Uterus (tissue), 4 donors: ENCODE results near the gene PAK4. TPM values are rescaled to one million over a fixed set of nuclear protein-coding genes. Genes with fewer than 3 reads are reported as not detected.

Experiments
- DNase-seq, 2 donors: peaks; one replicate each; pipeline ENCODE4 v3.0.0-alpha.2; 2019 to 2020
- H3K27ac ChIP-seq, 2 donors: fragments of 200-600 bp; sonication (generic); 1 replicate in 1 of 2; 2 replicates in 1 of 2; pipeline ENCODE4 v1.5.1; 2016 to 2018
- H3K27me3 ChIP-seq, 2 donors: fragments of 200-600 bp; sonication (generic); one replicate each; pipeline ENCODE4 v1.5.1; 2018 to 2019; ENCODE audit warnings: control low read depth in 1 of 2
- H3K36me3 ChIP-seq, 2 donors: fragments of 200-600 bp; sonication (generic); one replicate each; pipeline ENCODE4 v1.5.1; 2019; ENCODE audit warnings: control low read depth in 1 of 2
- H3K4me1 ChIP-seq, 2 donors: fragments of 200-600 bp; sonication (generic); one replicate each; pipeline ENCODE4 v1.5.1; 2018 to 2019; ENCODE audit warnings: control low read depth in 1 of 2
- H3K4me3 ChIP-seq, 2 donors: fragments of 200-600 bp; sonication (generic); 1 replicate in 1 of 2; 2 replicates in 1 of 2; pipeline ENCODE4 v1.5.1; 2018 to 2019; ENCODE audit warnings: mild to moderate bottlenecking in 1 of 2
- H3K9me3 ChIP-seq, 2 donors: fragments of 200-600 bp; sonication (generic); one replicate each; pipeline ENCODE4 v1.5.1; 2019; ENCODE audit warnings: control low read depth in 1 of 2
- CTCF ChIP-seq, 4 experiments: fragments of 200-600 bp in 2 of 4; fragments of 450-650 bp in 2 of 4; sonication (generic) in 2 of 4; IDR thresholded peaks; one replicate each; pipeline ENCODE4 v1.5.1; 2016 to 2019; ENCODE audit warnings: antibody characterized with exemption in 4 of 4, mild to moderate bottlenecking in 2 of 4, moderate library complexity in 1 of 4
- POLR2A ChIP-seq, 2 donors: fragments of 450-650 bp; IDR thresholded peaks; one replicate each; pipeline ENCODE4 v1.6.1; 2016; ENCODE audit warnings: antibody characterized with exemption in 2 of 2, mild to moderate bottlenecking in 1 of 2, moderate library complexity in 1 of 2
- intact Hi-C: fragments of 100-400 bp; cut with DNase I; formaldehyde crosslinking; loops from one replicate; pipeline ENCODE4 v1.15.1; 2023; ENCODE audit warnings: low total_unique reads
- total RNA-seq, 4 donors: library from RNA; depleted of rRNA in 3 of 4; stranded (reverse); fragments of >200 nt in 3 of 4; gene quantifications; one replicate each; pipeline versions ENCODE4 v1.1.0 to v1.2.4, GENCODE V29; 2014 to 2023
- donor health status: DM: yes; HTN: yes; CAD: no.

Gene PAK4
- total RNA-seq, 4 donors from 2014 or later: 0.26 to 57.4 (median 24.3) TPM

- intact Hi-C loops: no loop called here
- Histone ChIP-seq H3K4me1 (no peaks in the 10 kb centered on the region), H3K4me3 (no peak within 1 kb of the TSS), H3K36me3 (no peaks in the 10 kb centered on the region), H3K27ac (no peak within 1 kb of the TSS), H3K9me3 (no peaks in the 10 kb centered on the region), H3K27me3 (peaks cover 0 to 2% of the 10 kb centered on the region in 2 donors)
- DNase-seq: no peak
- TF ChIP-seq POLR2A (IDR thresholded peaks at IDR 0.05): no peak
Measured at GRCh38 chr19:39203372-39204341, 78.1 kb downstream of the PAK4 start, which contains the start of gene SYCN. TSS of gene SYCN (minus strand) at chr19:39204263. CDS start at chr19:39204254, 9 bp downstream.

DNA sequence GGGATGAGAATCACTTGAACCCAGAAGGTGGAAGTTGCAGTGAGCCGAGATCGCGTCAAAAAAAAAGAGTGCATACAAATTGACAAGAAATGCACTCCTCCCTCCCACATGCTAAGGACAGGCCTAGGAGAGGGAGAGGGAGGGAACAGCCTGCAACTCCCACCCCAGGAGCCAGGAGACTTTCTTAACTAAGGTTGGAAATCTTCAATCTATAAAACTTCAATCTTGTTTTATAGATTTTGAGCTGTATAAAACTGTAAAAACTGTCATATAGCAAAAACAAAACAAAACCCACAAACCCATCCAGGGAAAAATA, 79.8 kb downstream of the PAK4 start:
- intact Hi-C loops: no loop called here
- H3K9me3 ChIP-seq: no peaks in the 10 kb centered on the region
- no peak overlapping the region for H3K4me3 ChIP-seq
- DNase-seq: no peak
- H3K4me1 ChIP-seq: no peaks in the 10 kb centered on the region
- H3K36me3 ChIP-seq: no peaks in the 10 kb centered on the region
- no peaks in the 10 kb centered on the region for H3K27me3 ChIP-seq
- H3K27ac ChIP-seq: no peak overlapping the region
- TF ChIP-seq POLR2A (IDR thresholded peaks at IDR 0.05) (no peak), CTCF (IDR thresholded peaks at IDR 0.05) (no peak)

- no peaks in the 10 kb centered on the region for H3K27me3 ChIP-seq
Measured at GRCh38 chr19:39206122-39206521, 80.5 kb downstream of the PAK4 start.

DNA sequence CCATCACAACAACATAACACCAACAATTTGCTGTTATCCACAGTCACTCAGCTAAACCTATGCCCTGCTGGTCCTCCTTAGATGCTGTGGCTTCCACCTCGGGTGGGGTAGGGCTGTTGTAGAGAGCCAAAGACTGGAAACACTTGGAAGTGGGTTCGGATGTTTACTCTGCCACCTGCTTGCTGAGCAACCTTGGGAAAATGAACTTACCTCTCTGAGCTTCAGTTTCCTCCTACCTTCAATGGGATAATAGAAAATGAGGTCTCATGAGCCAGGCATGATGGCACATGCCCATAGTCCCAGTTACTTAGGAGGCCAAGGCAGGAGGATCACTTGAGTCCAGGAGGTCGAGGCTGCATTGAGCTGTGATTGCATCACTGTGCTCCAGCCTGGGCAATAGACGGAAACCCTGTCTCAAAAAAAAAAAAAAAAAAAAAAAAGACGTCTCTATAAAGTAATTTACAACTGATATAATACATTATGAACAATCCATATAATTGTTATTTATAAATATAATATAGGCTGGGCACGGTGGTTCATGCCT, 81.8 kb downstream of the PAK4 start:
- no peak for TF ChIP-seq CTCF (IDR thresholded peaks at IDR 0.05)
- no peak for TF ChIP-seq POLR2A (IDR thresholded peaks at IDR 0.05)
- DNase-seq: no peak
- Histone ChIP-seq H3K9me3 (no peaks in the 10 kb centered on the region), H3K4me3 (no peak overlapping the region), H3K36me3 (no peaks in the 10 kb centered on the region), H3K27ac (no peak overlapping the region), H3K27me3 (no peaks in the 10 kb centered on the region), H3K4me1 (no peaks in the 10 kb centered on the region)
- intact Hi-C loops: no loop called here

More at GRCh38 chr19:39206122-39206521, 80.5 kb downstream of the PAK4 start:
- TF ChIP-seq POLR2A (IDR thresholded peaks at IDR 0.05) (no peak), CTCF (IDR thresholded peaks at IDR 0.05) (no peak)
- no peak overlapping the region for H3K27ac ChIP-seq
- no peaks in the 10 kb centered on the region for H3K36me3 ChIP-seq
- intact Hi-C loops: no loop called here
- no peaks in the 10 kb centered on the region for H3K9me3 ChIP-seq
- no peak overlapping the region for H3K4me3 ChIP-seq
- no peaks in the 10 kb centered on the region for H3K4me1 ChIP-seq
- no peak for DNase-seq

DNA sequence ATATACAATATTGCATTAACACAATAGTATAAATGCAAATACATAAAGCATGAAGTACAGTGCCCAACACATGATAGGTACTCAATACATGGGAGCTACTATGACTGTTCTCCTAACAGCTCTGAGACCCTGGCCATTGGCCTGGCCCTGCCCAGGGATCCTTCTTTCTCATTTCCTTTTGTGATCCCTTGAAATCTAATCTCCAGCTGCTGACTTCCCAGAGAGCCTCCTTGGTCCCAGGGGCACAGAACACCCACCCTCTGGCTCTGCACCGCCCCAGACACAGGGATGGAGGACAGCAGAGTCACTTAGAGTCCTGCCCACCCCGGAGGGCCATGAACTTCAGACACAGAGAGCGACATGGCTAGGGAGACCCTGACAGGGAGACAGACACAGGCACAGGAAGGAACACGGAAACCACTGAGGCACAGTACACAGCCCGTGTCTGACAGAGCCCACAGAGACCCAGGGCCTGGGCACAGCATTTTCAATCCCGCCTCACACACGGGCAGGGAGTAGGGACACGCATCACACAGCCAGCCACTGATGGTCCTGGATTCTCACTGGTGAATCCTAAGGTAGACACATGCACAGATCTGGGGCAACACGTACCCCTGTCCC, 82.7 kb downstream of the PAK4 start:
- Histone ChIP-seq H3K4me1 (no peaks in the 10 kb centered on the region), H3K9me3 (no peaks in the 10 kb centered on the region), H3K27ac (no peak overlapping the region), H3K36me3 (no peaks in the 10 kb centered on the region), H3K4me3 (no peak overlapping the region), H3K27me3 (no peaks in the 10 kb centered on the region)
- TF ChIP-seq POLR2A (IDR thresholded peaks at IDR 0.05) (no peak), CTCF (IDR thresholded peaks at IDR 0.05) (no peak)
- DNase-seq: no peak
- intact Hi-C loops: no loop called here
